ENCODE results near the gene MRNIP.

MRNIP gene

GRCh38 chr5:179869101-179869500, 10.5 kb upstream of the MRNIP start:
- Histone ChIP-seq H3K27ac (ENCODE audit: low read length) (no peak overlapping the region), H3K27me3 (ENCODE audit: insufficient read depth, low read length) (no peaks in the 10 kb centered on the region), H3K9ac (ENCODE audit: low read depth, low read length) (no peak overlapping the region), H3K36me3 (ENCODE audit: insufficient read depth, low read depth, low read length) (peaks cover 12% of the 10 kb centered on the region), H3K4me3 (ENCODE audit: low read length) (no peak overlapping the region), H3K9me3 (ENCODE audit: insufficient read depth, low read depth, low read length) (no peaks in the 10 kb centered on the region), H3K4me1 (ENCODE audit: insufficient read depth, low read length) (no peaks in the 10 kb centered on the region)

- Histone ChIP-seq H3K4me1 (ENCODE audit: insufficient read depth, low read length) (no peaks in the 10 kb centered on the region), H3K9ac (ENCODE audit: low read depth, low read length) (no peak overlapping the region), H3K27me3 (ENCODE audit: insufficient read depth, low read length) (no peaks in the 10 kb centered on the region), H3K27ac (ENCODE audit: low read length) (no peak overlapping the region), H3K4me3 (ENCODE audit: low read length) (no peak overlapping the region), H3K36me3 (ENCODE audit: insufficient read depth, low read depth, low read length) (peaks cover 18% of the 10 kb centered on the region), H3K9me3 (ENCODE audit: insufficient read depth, low read depth, low read length) (no peaks in the 10 kb centered on the region)
These were observed 9.9 kb upstream of the MRNIP start for GRCh38 chr5:179868541-179868940.

- H3K27ac ChIP-seq (ENCODE audit: low read length) = no peak overlapping the region
- no peak overlapping the region for H3K9ac ChIP-seq (ENCODE audit: low read depth, low read length)
- H3K36me3 ChIP-seq (ENCODE audit: insufficient read depth, low read depth, low read length) = peaks cover 18% of the 10 kb centered on the region
- no peaks in the 10 kb centered on the region for H3K9me3 ChIP-seq (ENCODE audit: insufficient read depth, low read depth, low read length)
- H3K4me3 ChIP-seq (ENCODE audit: low read length) = no peak overlapping the region
- H3K27me3 ChIP-seq (ENCODE audit: insufficient read depth, low read length) = no peaks in the 10 kb centered on the region
- no peaks in the 10 kb centered on the region for H3K4me1 ChIP-seq (ENCODE audit: insufficient read depth, low read length)
These were observed 8.9 kb upstream of the MRNIP start for GRCh38 chr5:179867476-179867875.

- Histone ChIP-seq H3K36me3 (ENCODE audit: insufficient read depth, low read depth, low read length) (peaks cover 18% of the 10 kb centered on the region), H3K27me3 (ENCODE audit: insufficient read depth, low read length) (no peaks in the 10 kb centered on the region), H3K4me3 (ENCODE audit: low read length) (no peak overlapping the region), H3K9ac (ENCODE audit: low read depth, low read length) (no peak overlapping the region), H3K27ac (ENCODE audit: low read length) (no peak overlapping the region), H3K9me3 (ENCODE audit: insufficient read depth, low read depth, low read length) (no peaks in the 10 kb centered on the region), H3K4me1 (ENCODE audit: insufficient read depth, low read length) (no peaks in the 10 kb centered on the region)
These were observed 8.5 kb upstream of the MRNIP start for GRCh38 chr5:179867079-179867465.

- peaks cover 18% of the 10 kb centered on the region for H3K36me3 ChIP-seq (ENCODE audit: insufficient read depth, low read depth, low read length)
These were observed 7.8 kb upstream of the MRNIP start for GRCh38 chr5:179866241-179867078.

GRCh38 chr5:179865491-179866240, 7.0 kb upstream of the MRNIP start:
- H3K9me3 ChIP-seq (ENCODE audit: insufficient read depth, low read depth, low read length) = no peaks in the 10 kb centered on the region
- no peaks in the 10 kb centered on the region for H3K27me3 ChIP-seq (ENCODE audit: insufficient read depth, low read length)
- H3K36me3 ChIP-seq (ENCODE audit: insufficient read depth, low read depth, low read length) = peaks cover 18% of the 10 kb centered on the region; the same call in 1 of the 2 replicates
- H3K4me1 ChIP-seq (ENCODE audit: insufficient read depth, low read length) = no peaks in the 10 kb centered on the region
- no peak overlapping the region for H3K27ac ChIP-seq (ENCODE audit: low read length)
- H3K4me3 ChIP-seq (ENCODE audit: low read length) = no peak overlapping the region
- H3K9ac ChIP-seq (ENCODE audit: low read depth, low read length) = no peak overlapping the region

More at GRCh38 chr5:179866241-179867078, 7.8 kb upstream of the MRNIP start:
- no peaks in the 10 kb centered on the region for H3K27me3 ChIP-seq (ENCODE audit: insufficient read depth, low read length)
- H3K27ac ChIP-seq (ENCODE audit: low read length) = no peak overlapping the region
- H3K4me3 ChIP-seq (ENCODE audit: low read length) = no peak overlapping the region
- H3K4me1 ChIP-seq (ENCODE audit: insufficient read depth, low read length) = no peaks in the 10 kb centered on the region
- no peak overlapping the region for H3K9ac ChIP-seq (ENCODE audit: low read depth, low read length)
- no peaks in the 10 kb centered on the region for H3K9me3 ChIP-seq (ENCODE audit: insufficient read depth, low read depth, low read length)

- H3K4me1 ChIP-seq (ENCODE audit: insufficient read depth, low read length) = no peaks in the 10 kb centered on the region
- H3K27me3 ChIP-seq (ENCODE audit: insufficient read depth, low read length) = peaks cover 5% of the 10 kb centered on the region; the same call in 1 of the 2 replicates
- H3K9ac ChIP-seq (ENCODE audit: low read depth, low read length) = no peak overlapping the region
- no peak overlapping the region for H3K27ac ChIP-seq (ENCODE audit: low read length)
- no peak overlapping the region for H3K4me3 ChIP-seq (ENCODE audit: low read length)
- H3K36me3 ChIP-seq (ENCODE audit: insufficient read depth, low read depth, low read length) = peaks cover 18% of the 10 kb centered on the region; the same call in 1 of the 2 replicates
- no peaks in the 10 kb centered on the region for H3K9me3 ChIP-seq (ENCODE audit: insufficient read depth, low read depth, low read length)
These were observed 6.1 kb upstream of the MRNIP start for GRCh38 chr5:179864686-179865085.

- Histone ChIP-seq H3K27me3 (ENCODE audit: insufficient read depth, low read length) (peaks cover 8% of the 10 kb centered on the region; the same call in 1 of the 2 replicates), H3K27ac (ENCODE audit: low read length) (no peak overlapping the region), H3K36me3 (ENCODE audit: insufficient read depth, low read depth, low read length) (peaks cover 18% of the 10 kb centered on the region; the same call in 1 of the 2 replicates), H3K9ac (ENCODE audit: low read depth, low read length) (no peak overlapping the region), H3K9me3 (ENCODE audit: insufficient read depth, low read depth, low read length) (no peaks in the 10 kb centered on the region), H3K4me3 (ENCODE audit: low read length) (no peak overlapping the region), H3K4me1 (ENCODE audit: insufficient read depth, low read length) (no peaks in the 10 kb centered on the region)
These were observed 5.0 kb upstream of the MRNIP start for GRCh38 chr5:179863449-179864085.

- Histone ChIP-seq H3K36me3 (ENCODE audit: insufficient read depth, low read depth, low read length) (peaks cover 18% of the 10 kb centered on the region; the same call in 1 of the 2 replicates), H3K27ac (ENCODE audit: low read length) (no peak overlapping the region), H3K9ac (ENCODE audit: low read depth, low read length) (no peak overlapping the region), H3K9me3 (ENCODE audit: insufficient read depth, low read depth, low read length) (no peaks in the 10 kb centered on the region), H3K4me3 (ENCODE audit: low read length) (no peak overlapping the region), H3K27me3 (ENCODE audit: insufficient read depth, low read length) (peaks cover 11% of the 10 kb centered on the region; the same call in 1 of the 2 replicates), H3K4me1 (ENCODE audit: insufficient read depth, low read length) (no peaks in the 10 kb centered on the region)
These were observed 4.3 kb upstream of the MRNIP start for GRCh38 chr5:179862891-179863290.

GRCh38 chr5:179862296-179862695, 3.7 kb upstream of the MRNIP start:
- no peaks in the 10 kb centered on the region for H3K9me3 ChIP-seq (ENCODE audit: insufficient read depth, low read depth, low read length)
- peaks cover 12% of the 10 kb centered on the region; the same call in 1 of the 2 replicates for H3K27me3 ChIP-seq (ENCODE audit: insufficient read depth, low read length)
- H3K27ac ChIP-seq (ENCODE audit: low read length) = no peak overlapping the region
- peaks cover 18% of the 10 kb centered on the region; the same call in 1 of the 2 replicates for H3K36me3 ChIP-seq (ENCODE audit: insufficient read depth, low read depth, low read length)
- no peak overlapping the region for H3K9ac ChIP-seq (ENCODE audit: low read depth, low read length)
- no peaks in the 10 kb centered on the region for H3K4me1 ChIP-seq (ENCODE audit: insufficient read depth, low read length)
- H3K4me3 ChIP-seq (ENCODE audit: low read length) = no peak overlapping the region

GRCh38 chr5:179860301-179860700, 1.7 kb upstream of the MRNIP start:
- Histone ChIP-seq H3K27ac (ENCODE audit: low read length) (no peak overlapping the region), H3K27me3 (ENCODE audit: insufficient read depth, low read length) (peaks cover 12% of the 10 kb centered on the region; the same call in 1 of the 2 replicates), H3K9ac (ENCODE audit: low read depth, low read length) (no peak overlapping the region), H3K9me3 (ENCODE audit: insufficient read depth, low read depth, low read length) (no peaks in the 10 kb centered on the region), H3K36me3 (ENCODE audit: insufficient read depth, low read depth, low read length) (peaks cover 13% of the 10 kb centered on the region; the same call in 1 of the 2 replicates), H3K4me1 (ENCODE audit: insufficient read depth, low read length) (no peaks in the 10 kb centered on the region), H3K4me3 (ENCODE audit: low read length) (no peak overlapping the region)
